CD4-positive, alpha-beta T cell treated with Interleukin-12 subunit alpha and Interleukin-12 subunit beta, for 1 hour (primary cell): ENCODE measurements around the gene FBRS.
A peak's percentile ranks its signal among the peaks of the same experiment; 100 is the strongest.
"Not testable (repeated sequence)": the region's sequence is repeated elsewhere in the genome, so short reads cannot be mapped to it uniquely, and the experiment has no call there.

ENCODE experiments used
- DNase-seq: peaks from one replicate; pipeline ENCODE4 v3.0.0-alpha.2; 2020

Gene FBRS

GRCh38 chr16:30665830-30666190, 7.6 kb downstream of the FBRS start:
- DNase-seq = no peak

GRCh38 chr16:30666681-30667080, 8.4 kb downstream of the FBRS start:
- no peak for DNase-seq

GRCh38 chr16:30667361-30667905, 9.2 kb downstream of the FBRS start:
- no peak for DNase-seq

GRCh38 chr16:30668393-30668792, 10.2 kb downstream of the FBRS start:
- DNase-seq = no peak

- DNase-seq = no peak
Measured at GRCh38 chr16:30669026-30669902, 11.0 kb downstream of the FBRS start.

GRCh38 chr16:30669903-30670824, 11.9 kb downstream of the FBRS start:
- no peak for DNase-seq

- DNase-seq = no peak
Measured at GRCh38 chr16:30675143-30675542, 16.9 kb downstream of the FBRS start.

GRCh38 chr16:30677931-30678585, 19.8 kb downstream of the FBRS start:
- DNase-seq = no peak

- DNase-seq = no peak
Measured at GRCh38 chr16:30678586-30678970, 20.3 kb downstream of the FBRS start.

GRCh38 chr16:30680326-30680725, 22.1 kb downstream of the FBRS start:
- no peak for DNase-seq

- no peak for DNase-seq
Measured at GRCh38 chr16:30688701-30689100, 30.5 kb downstream of the FBRS start.

- DNase-seq = no peak
Measured at GRCh38 chr16:30691907-30692306, 33.7 kb downstream of the FBRS start.

- DNase-seq = no peak
Measured at GRCh38 chr16:30692396-30693064, 34.3 kb downstream of the FBRS start.

- no peak for DNase-seq
Measured at GRCh38 chr16:30694926-30695693, 36.9 kb downstream of the FBRS start.

GRCh38 chr16:30696646-30697045, 38.4 kb downstream of the FBRS start:
- not testable (repeated sequence) for DNase-seq

- no peak for DNase-seq
Measured at GRCh38 chr16:30697264-30698138, 39.3 kb downstream of the FBRS start.

- peak; percentile 99 for DNase-seq
Measured at GRCh38 chr16:30698139-30698815, 40.0 kb downstream of the FBRS start.

- DNase-seq = peak; percentile 88
Measured at GRCh38 chr16:30698816-30699614, 40.8 kb downstream of the FBRS start, which contains the start of gene SRCAP. Gene SRCAP (plus strand): TSS chr16:30699171. CDS start chr16:30700825, 1,654 bp downstream.

- no peak for DNase-seq
Measured at GRCh38 chr16:30699615-30700099, 41.4 kb downstream of the FBRS start.
